ENCODE data around the gene PCYT1A. TPM values are rescaled to one million over a fixed set of nuclear protein-coding genes. Genes with fewer than 3 reads are reported as not detected.

The PCYT1A gene
- total RNA-seq, 1 donor, result 86.1 TPM

- TF ChIP-seq CTCF (IDR thresholded peaks at IDR 0.05; ENCODE audit: extremely low read depth, low read depth, low read length), result no peak
- Histone ChIP-seq H3K4me3 (ENCODE audit: insufficient read depth, low read length) (no peak overlapping the region), H3K9me3 (ENCODE audit: low read depth, low read length) (no peaks in the 10 kb centered on the region), H2AFZ (ENCODE audit: low read length) (no peak overlapping the region), H3K27me3 (ENCODE audit: insufficient read depth, low read length) (no peaks in the 10 kb centered on the region), H3K27ac (ENCODE audit: low read depth, low read length) (no peak overlapping the region), H3K4me2 (ENCODE audit: insufficient read depth, low read length) (no peak overlapping the region), H3K4me1 (ENCODE audit: insufficient read depth, low read length) (no peaks in the 10 kb centered on the region), H4K20me1 (ENCODE audit: insufficient read depth, low read length) (no peaks in the 10 kb centered on the region), H3K79me2 (ENCODE audit: insufficient read depth, low read length) (no peaks in the 10 kb centered on the region), H3K36me3 (ENCODE audit: insufficient read depth, low read length) (no peaks in the 10 kb centered on the region)
- DNase-seq (ENCODE audit: insufficient read length, low spot score, missing footprints), result peak; percentile 73
These were observed 91.8 kb downstream of the PCYT1A start for GRCh38 chr3:196195664-196196265.

- H3K79me2 ChIP-seq (ENCODE audit: insufficient read depth, low read length), result no peaks in the 10 kb centered on the region
- H3K4me1 ChIP-seq (ENCODE audit: insufficient read depth, low read length), result no peaks in the 10 kb centered on the region
- H2AFZ ChIP-seq (ENCODE audit: low read length), result no peak overlapping the region
These were observed 93.0 kb downstream of the PCYT1A start for GRCh38 chr3:196194542-196194915.

GRCh38 chr3:196193736-196194541 is 93.6 kb downstream of the PCYT1A start:
- Histone ChIP-seq H3K4me3 (ENCODE audit: insufficient read depth, low read length) (no peak overlapping the region), H3K79me2 (ENCODE audit: insufficient read depth, low read length) (no peaks in the 10 kb centered on the region), H3K36me3 (ENCODE audit: insufficient read depth, low read length) (no peaks in the 10 kb centered on the region), H2AFZ (ENCODE audit: low read length) (no peak overlapping the region), H3K4me2 (ENCODE audit: insufficient read depth, low read length) (no peak overlapping the region), H3K4me1 (ENCODE audit: insufficient read depth, low read length) (no peaks in the 10 kb centered on the region), H3K27ac (ENCODE audit: low read depth, low read length) (no peak overlapping the region), H4K20me1 (ENCODE audit: insufficient read depth, low read length) (no peaks in the 10 kb centered on the region), H3K9me3 (ENCODE audit: low read depth, low read length) (no peaks in the 10 kb centered on the region), H3K27me3 (ENCODE audit: insufficient read depth, low read length) (no peaks in the 10 kb centered on the region)
- no peak for TF ChIP-seq CTCF (IDR thresholded peaks at IDR 0.05; ENCODE audit: extremely low read depth, low read depth, low read length)
- DNase-seq (ENCODE audit: insufficient read length, low spot score, missing footprints), result peak; percentile 58

More at GRCh38 chr3:196194542-196194915, 93.0 kb downstream of the PCYT1A start:
- H4K20me1 ChIP-seq (ENCODE audit: insufficient read depth, low read length), result no peaks in the 10 kb centered on the region
- H3K36me3 ChIP-seq (ENCODE audit: insufficient read depth, low read length), result no peaks in the 10 kb centered on the region
- H3K9me3 ChIP-seq (ENCODE audit: low read depth, low read length), result no peaks in the 10 kb centered on the region
- no peak for DNase-seq (ENCODE audit: insufficient read length, low spot score, missing footprints)
- no peak for TF ChIP-seq CTCF (IDR thresholded peaks at IDR 0.05; ENCODE audit: extremely low read depth, low read depth, low read length)
- H3K4me3 ChIP-seq (ENCODE audit: insufficient read depth, low read length), result no peak overlapping the region
- no peak overlapping the region for H3K27ac ChIP-seq (ENCODE audit: low read depth, low read length)
- H3K27me3 ChIP-seq (ENCODE audit: insufficient read depth, low read length), result no peaks in the 10 kb centered on the region
- no peak overlapping the region for H3K4me2 ChIP-seq (ENCODE audit: insufficient read depth, low read length)

GRCh38 chr3:196193133-196193735 is 94.3 kb downstream of the PCYT1A start:
- Histone ChIP-seq H3K27me3 (ENCODE audit: insufficient read depth, low read length) (no peaks in the 10 kb centered on the region), H3K4me1 (ENCODE audit: insufficient read depth, low read length) (no peaks in the 10 kb centered on the region), H3K4me2 (ENCODE audit: insufficient read depth, low read length) (no peak overlapping the region), H4K20me1 (ENCODE audit: insufficient read depth, low read length) (no peaks in the 10 kb centered on the region), H3K27ac (ENCODE audit: low read depth, low read length) (no peak overlapping the region), H3K79me2 (ENCODE audit: insufficient read depth, low read length) (no peaks in the 10 kb centered on the region), H2AFZ (ENCODE audit: low read length) (no peak overlapping the region), H3K4me3 (ENCODE audit: insufficient read depth, low read length) (no peak overlapping the region), H3K9me3 (ENCODE audit: low read depth, low read length) (no peaks in the 10 kb centered on the region), H3K36me3 (ENCODE audit: insufficient read depth, low read length) (no peaks in the 10 kb centered on the region)
- TF ChIP-seq CTCF (IDR thresholded peaks at IDR 0.05; ENCODE audit: extremely low read depth, low read depth, low read length), result no peak
- DNase-seq (ENCODE audit: insufficient read length, low spot score, missing footprints), result peak; percentile 55

Measured in osteoblast (primary cell).